Mesendoderm (in vitro differentiated cells): ENCODE data around the gene HS3ST5.
A peak's percentile ranks its signal among the peaks of the same experiment; 100 is the strongest.

Experiments
- DNase-seq: peaks from one replicate; pipeline ENCODE4 v3.0.0; 2013
- H2AK5ac ChIP-seq: 2 replicates; pipeline ENCODE4 v1.6.1; 2013; ENCODE audit warnings: low read length, inconsistent platforms
- H2BK120ac ChIP-seq: 2 replicates; pipeline ENCODE4 v1.6.1; 2013; ENCODE audit warnings: low read depth, mild to moderate bottlenecking, low read length, moderate library complexity, mixed read lengths
- H2BK15ac ChIP-seq: replicated peaks from 2 replicates; pipeline ENCODE4 v1.6.1; 2013; ENCODE audit warnings: low read depth, mild to moderate bottlenecking, moderate library complexity
- H2BK5ac ChIP-seq: 2 replicates; pipeline ENCODE4 v1.6.1; 2013; ENCODE audit warnings: low read length, inconsistent platforms
- H3K18ac ChIP-seq: 2 replicates; pipeline ENCODE4 v1.6.1; 2013; ENCODE audit warnings: mild to moderate bottlenecking, low read length, mixed read lengths
- H3K23ac ChIP-seq: one replicate; pipeline ENCODE4 v1.6.1; 2013; ENCODE audit warnings: low read length
- H3K27ac ChIP-seq: 2 replicates; pipeline ENCODE4 v1.5.1; 2013; ENCODE audit warnings: low read depth, mild to moderate bottlenecking, inconsistent platforms, low read length, moderate library complexity
- H3K27me3 ChIP-seq: 2 replicates; pipeline ENCODE4 v1.6.1; 2013; ENCODE audit warnings: low read length, control low read depth, mild to moderate bottlenecking, inconsistent platforms; ENCODE audit not compliant: insufficient read depth, poor library complexity
- H3K36me3 ChIP-seq: 2 replicates; pipeline ENCODE4 v1.6.1; 2013; ENCODE audit warnings: low read length, inconsistent platforms; ENCODE audit not compliant: control insufficient read depth, insufficient read depth
- H3K4ac ChIP-seq: one replicate; pipeline ENCODE4 v1.6.1; 2013; ENCODE audit warnings: low read depth, mild to moderate bottlenecking, low read length, moderate library complexity
- H3K4me1 ChIP-seq: 2 replicates; pipeline ENCODE4 v1.6.1; 2013; ENCODE audit warnings: low read depth, low read length, inconsistent platforms; ENCODE audit not compliant: control insufficient read depth
- H3K4me2 ChIP-seq: 2 replicates; pipeline ENCODE4 v1.6.1; 2013; ENCODE audit warnings: low read length
- H3K4me3 ChIP-seq: 2 replicates; pipeline ENCODE4 v1.5.1; 2013; ENCODE audit warnings: mild to moderate bottlenecking, low read length
- H3K56ac ChIP-seq: one replicate; pipeline ENCODE4 v1.6.1; 2013; ENCODE audit warnings: low read length
- H3K79me1 ChIP-seq: 2 replicates; pipeline ENCODE4 v1.6.1; 2013; ENCODE audit warnings: low read length, inconsistent platforms
- H3K79me2 ChIP-seq: 2 replicates; pipeline ENCODE4 v1.6.1; 2013; ENCODE audit warnings: mild to moderate bottlenecking, low read length; ENCODE audit not compliant: control insufficient read depth, insufficient read depth
- H3K9ac ChIP-seq: 2 replicates; pipeline ENCODE4 v1.6.1; 2013; ENCODE audit warnings: low read length, inconsistent platforms
- H4K5ac ChIP-seq: one replicate; pipeline ENCODE4 v1.6.1; 2013; ENCODE audit warnings: low read length
- H4K8ac ChIP-seq: one replicate; pipeline ENCODE4 v1.6.1; 2013; ENCODE audit warnings: low read depth, mild to moderate bottlenecking, control low read depth, low read length, moderate library complexity
- WGBS: extraction: QIAGEN DNeasy Blood & Tissue Kit; methylation state at CpG from one replicate; pipeline ENCODE4 v1.1.7; 2013; ENCODE audit warnings: low lambda C conversion rate, missing lambda C conversion rate; ENCODE audit not compliant: insufficient coverage; ENCODE audit errors: extremely low coverage; 5-methylcytosine and 5-hydroxymethylcytosine counted together

HS3ST5 gene

GRCh38 chr6:114202389-114202788, 140.4 kb downstream of the HS3ST5 start:
- no peak overlapping the region for H2AK5ac ChIP-seq
- H3K36me3 ChIP-seq, result no peaks in the 10 kb centered on the region
- H3K18ac ChIP-seq, result no peak overlapping the region
- no peak for DNase-seq
- no peak overlapping the region for H2BK5ac ChIP-seq
- H3K4me3 ChIP-seq, result no peak overlapping the region
- H2BK120ac ChIP-seq, result no peak overlapping the region
- H3K27me3 ChIP-seq, result no peaks in the 10 kb centered on the region
- no peak overlapping the region for H4K5ac ChIP-seq
- H3K79me2 ChIP-seq, result no peaks in the 10 kb centered on the region
- H3K27ac ChIP-seq, result no peak overlapping the region
- H3K23ac ChIP-seq, result no peak overlapping the region
- no peak overlapping the region for H3K56ac ChIP-seq
- H3K4ac ChIP-seq, result no peak overlapping the region
- no peaks in the 10 kb centered on the region for H3K4me1 ChIP-seq
- H3K79me1 ChIP-seq, result no peaks in the 10 kb centered on the region
- no peak overlapping the region for H3K9ac ChIP-seq
- no peak overlapping the region for H3K4me2 ChIP-seq
- no peak overlapping the region for H2BK15ac ChIP-seq
- H4K8ac ChIP-seq, result no peak overlapping the region

- no peak overlapping the region for H3K9ac ChIP-seq
- H4K8ac ChIP-seq, result no peak overlapping the region
- H3K27me3 ChIP-seq, result no peaks in the 10 kb centered on the region
- no peak overlapping the region for H3K18ac ChIP-seq
- no peak overlapping the region for H3K4me2 ChIP-seq
- no peaks in the 10 kb centered on the region for H3K79me2 ChIP-seq
- DNase-seq, result no peak
- H2BK15ac ChIP-seq, result no peak overlapping the region
- no peak overlapping the region for H3K27ac ChIP-seq
- no peaks in the 10 kb centered on the region for H3K79me1 ChIP-seq
- no peak overlapping the region for H3K4ac ChIP-seq
- H2BK5ac ChIP-seq, result no peak overlapping the region
- WGBS, result no CpG with 5 or more reads among the region's 3 CpGs
- no peak overlapping the region for H3K4me3 ChIP-seq
- no peaks in the 10 kb centered on the region for H3K4me1 ChIP-seq
- no peak overlapping the region for H3K23ac ChIP-seq
- no peak overlapping the region for H2BK120ac ChIP-seq
- no peak overlapping the region for H3K56ac ChIP-seq
- no peak overlapping the region for H4K5ac ChIP-seq
- no peaks in the 10 kb centered on the region for H3K36me3 ChIP-seq
- no peak overlapping the region for H2AK5ac ChIP-seq
These were observed 141.9 kb downstream of the HS3ST5 start for GRCh38 chr6:114200891-114201290.

- Histone ChIP-seq H4K8ac (no peak overlapping the region), H3K36me3 (no peaks in the 10 kb centered on the region), H2AK5ac (no peak overlapping the region), H3K9ac (no peak overlapping the region), H2BK15ac (no peak overlapping the region), H2BK120ac (no peak overlapping the region), H3K27me3 (no peaks in the 10 kb centered on the region), H3K79me2 (no peaks in the 10 kb centered on the region), H3K4ac (no peak overlapping the region), H3K4me2 (no peak overlapping the region), H3K23ac (no peak overlapping the region), H3K56ac (no peak overlapping the region), H3K18ac (no peak overlapping the region), H2BK5ac (no peak overlapping the region), H3K27ac (no peak overlapping the region), H4K5ac (peak overlapping the region; percentile 40), H3K79me1 (no peaks in the 10 kb centered on the region), H3K4me1 (peaks cover 1% of the 10 kb centered on the region), H3K4me3 (no peak overlapping the region)
- no peak for DNase-seq
- no CpG with 5 or more reads among the region's 7 CpGs for WGBS
These were observed 147.0 kb downstream of the HS3ST5 start for GRCh38 chr6:114195631-114196403.

- Histone ChIP-seq H3K36me3 (no peaks in the 10 kb centered on the region), H3K4ac (no peak overlapping the region), H4K5ac (no peak overlapping the region), H2BK5ac (no peak overlapping the region), H2AK5ac (no peak overlapping the region), H3K4me2 (no peak overlapping the region), H3K23ac (no peak overlapping the region), H3K27ac (no peak overlapping the region), H2BK15ac (no peak overlapping the region), H4K8ac (no peak overlapping the region), H3K79me2 (no peaks in the 10 kb centered on the region), H3K27me3 (no peaks in the 10 kb centered on the region), H3K4me1 (peaks cover 2% of the 10 kb centered on the region), H3K56ac (no peak overlapping the region), H3K9ac (no peak overlapping the region), H3K79me1 (no peaks in the 10 kb centered on the region), H3K18ac (no peak overlapping the region), H3K4me3 (no peak overlapping the region), H2BK120ac (no peak overlapping the region)
- no peak for DNase-seq
- no CpG with 5 or more reads among the region's 1 CpG for WGBS
These were observed 147.8 kb downstream of the HS3ST5 start for GRCh38 chr6:114195027-114195365.

- Histone ChIP-seq H3K4ac (no peak overlapping the region), H3K36me3 (no peaks in the 10 kb centered on the region), H4K8ac (no peak overlapping the region), H3K27me3 (no peaks in the 10 kb centered on the region), H4K5ac (no peak overlapping the region), H2BK120ac (no peak overlapping the region), H3K4me3 (no peak overlapping the region), H3K9ac (no peak overlapping the region), H3K4me2 (no peak overlapping the region), H3K18ac (no peak overlapping the region), H2BK5ac (no peak overlapping the region), H3K56ac (no peak overlapping the region), H2BK15ac (no peak overlapping the region), H3K27ac (no peak overlapping the region), H2AK5ac (no peak overlapping the region), H3K79me2 (no peaks in the 10 kb centered on the region), H3K79me1 (no peaks in the 10 kb centered on the region), H3K4me1 (peaks cover 7% of the 10 kb centered on the region), H3K23ac (no peak overlapping the region)
- WGBS, result no CpG with 5 or more reads among the region's 4 CpGs
- no peak for DNase-seq
These were observed 148.3 kb downstream of the HS3ST5 start for GRCh38 chr6:114194362-114195026.

- Histone ChIP-seq H3K56ac (no peak overlapping the region), H3K79me2 (no peaks in the 10 kb centered on the region), H3K9ac (no peak overlapping the region), H3K23ac (no peak overlapping the region), H2BK15ac (no peak overlapping the region), H3K4me1 (peaks cover 6% of the 10 kb centered on the region), H2AK5ac (no peak overlapping the region), H4K8ac (no peak overlapping the region), H3K36me3 (no peaks in the 10 kb centered on the region), H2BK120ac (no peak overlapping the region), H3K4ac (no peak overlapping the region), H3K4me2 (no peak overlapping the region), H3K4me3 (no peak overlapping the region), H4K5ac (no peak overlapping the region), H2BK5ac (no peak overlapping the region), H3K18ac (no peak overlapping the region), H3K27ac (no peak overlapping the region), H3K79me1 (no peaks in the 10 kb centered on the region), H3K27me3 (no peaks in the 10 kb centered on the region)
- WGBS, result no CpG with 5 or more reads among the region's 4 CpGs
- no peak for DNase-seq
These were observed 155.3 kb downstream of the HS3ST5 start for GRCh38 chr6:114187563-114187962.
